Measurements from ENCODE around the gene TOR1AIP2. TPM values are rescaled to one million over a fixed set of nuclear protein-coding genes. Genes with fewer than 3 reads are reported as not detected.

Gene TOR1AIP2
- total and polyA plus RNA-seq, 2 of the 8 experiments (the other 6 are each of a cell fraction or from before 2014, with no cell fraction given): 12.1 to 75.2 TPM

- TF ChIP-seq CHD1 (IDR thresholded peaks at IDR 0.05; ENCODE audit: low read depth, low read length) (no peak), MAFK (IDR thresholded peaks at IDR 0.05; ENCODE audit: low read depth, low read length) (no peak)
These were observed 82.9 kb downstream of the TOR1AIP2 start (continued) for GRCh38 chr1:179794669-179795068.

All from H1 (cell line).